CD4-positive, alpha-beta memory T cell (primary cell): ENCODE measurements around the gene ELF2. TPM values are rescaled to one million over a fixed set of nuclear protein-coding genes. Genes with fewer than 3 reads are reported as not detected.

Experiments
- CTCF ChIA-PET: fragments of 350-600 bp; sonication (Branson Sonifier 250); formaldehyde crosslinking; loops from one replicate; lab custom pipeline; 2021; ENCODE audit warnings: inconsistent platforms; ENCODE audit not compliant: partially characterized antibody; lab: Charles Lee
- POLR2A ChIA-PET: fragments of 350-600 bp; sonication (Branson Sonifier 250); formaldehyde crosslinking; loops from one replicate; lab custom pipeline; 2021; ENCODE audit not compliant: partially characterized antibody; lab: Charles Lee
- DNase-seq, 5 donors: peaks; one replicate each; pipeline versions ENCODE4 v3.0.0 to v3.0.0-alpha.2; 2020 to 2022; ENCODE audit warnings: mixed read lengths in 1 of 5
- H3K27ac ChIP-seq: one replicate; pipeline ENCODE4 v1.7.0; 2013; ENCODE audit warnings: low read depth, low read length
- H3K27me3 ChIP-seq: 2 replicates; pipeline ENCODE4 v1.7.0; 2013; ENCODE audit warnings: mild to moderate bottlenecking, low read length, moderate library complexity; ENCODE audit not compliant: insufficient read depth
- H3K36me3 ChIP-seq: 2 replicates; pipeline ENCODE4 v1.7.0; 2013; ENCODE audit warnings: mild to moderate bottlenecking, low read length, moderate library complexity; ENCODE audit not compliant: insufficient read depth
- H3K4me1 ChIP-seq: 2 replicates; pipeline ENCODE4 v1.7.0; 2013; ENCODE audit warnings: mild to moderate bottlenecking, low read length, moderate library complexity; ENCODE audit not compliant: insufficient read depth
- H3K4me3 ChIP-seq, 2 donors: one replicate each; pipeline ENCODE4 v1.7.0; 2013; ENCODE audit warnings: low read length in 2 of 2, mild to moderate bottlenecking in 1 of 2
- H3K9me3 ChIP-seq, 2 donors: one replicate each; pipeline ENCODE4 v1.7.0; 2013; ENCODE audit warnings: low read length in 2 of 2, control low read depth in 1 of 2; ENCODE audit not compliant: control insufficient read depth in 1 of 2
- H3K27ac Mint-ChIP-seq, 7 donors: one replicate each; pipeline ENCODE4 v1.8.0; 2020 to 2021; ENCODE audit warnings: mixed read lengths in 7 of 7, mild to moderate bottlenecking in 6 of 7, inconsistent platforms in 3 of 7, moderate library complexity in 3 of 7
- H3K27me3 Mint-ChIP-seq, 2 donors: one replicate each; pipeline ENCODE4 v1.8.0; 2020 to 2021; ENCODE audit warnings: mixed read lengths in 2 of 2
- H3K36me3 Mint-ChIP-seq, 2 donors: one replicate each; pipeline ENCODE4 v1.8.0; 2020 to 2021; ENCODE audit warnings: mixed read lengths in 2 of 2, inconsistent platforms in 1 of 2, mild to moderate bottlenecking in 1 of 2
- H3K4me1 Mint-ChIP-seq, 4 donors: one replicate each; pipeline ENCODE4 v1.8.0; 2020 to 2021; ENCODE audit warnings: mixed read lengths in 4 of 4, mild to moderate bottlenecking in 1 of 4
- H3K4me3 Mint-ChIP-seq, 8 donors: one replicate each; pipeline ENCODE4 v1.8.0; 2020 to 2021; ENCODE audit warnings: mixed read lengths in 8 of 8, mild to moderate bottlenecking in 7 of 8, moderate library complexity in 6 of 8, inconsistent platforms in 3 of 8
- H3K9me3 Mint-ChIP-seq, 8 donors: one replicate each; pipeline ENCODE4 v1.8.0; 2020 to 2021; ENCODE audit warnings: mixed read lengths in 8 of 8, mild to moderate bottlenecking in 5 of 8, inconsistent platforms in 3 of 8, moderate library complexity in 1 of 8
- intact Hi-C: fragments of 100-400 bp; cut with micrococcal nuclease; formaldehyde crosslinking; loops from one replicate; pipeline ENCODE4 v1.15.1; 2023
- polyA plus RNA-seq, 2 donors: library from polyadenylated mRNA; unstranded; fragments of 300-500 nt; fragmentation: Illumina TruSeq; gene quantifications; one replicate each; pipeline ENCODE4 v1.2.3, GENCODE V29; 2021
- total RNA-seq, 2 experiments: library from RNA; stranded (reverse); gene quantifications; one replicate each; pipeline ENCODE4 v1.2.3, GENCODE V29; 2021

Gene ELF2
- total and polyA plus RNA-seq, 4 experiments from 2014 or later: 27.4 to 81.4 (median 57.4) TPM

- H3K4me1 Mint-ChIP-seq: peaks cover 8 to 16% (median 13%) of the 10 kb centered on the region in 4 donors
- intact Hi-C loops: no loop called here
These were observed 22.0 kb downstream of the ELF2 start for GRCh38 chr4:139154952-139155557.

GRCh38 chr4:139154538-139154937 lies 22.5 kb downstream of the ELF2 start:
- Histone ChIP-seq H3K36me3 (no peaks in the 10 kb centered on the region), H3K4me1 (no peaks in the 10 kb centered on the region), H3K4me3 (no peak overlapping the region), H3K27ac (no peak overlapping the region), H3K9me3 (no peaks in the 10 kb centered on the region), H3K27me3 (no peaks in the 10 kb centered on the region)
- Mint-ChIP-seq H3K4me1 (peaks cover 8 to 16% (median 12%) of the 10 kb centered on the region in 4 donors), H3K27ac (peak overlapping the region in 3 of 7 donors; percentile 3 to 38 (median 26)), H3K36me3 (peaks cover under 1 to 14% of the 10 kb centered on the region in 2 donors), H3K9me3 (no peaks in the 10 kb centered on the region), H3K4me3 (no peak overlapping the region), H3K27me3 (no peaks in the 10 kb centered on the region)
- CTCF ChIA-PET: interaction anchor here (0.6 to 1.4 kb wide), 3 partner anchors 13 to 124 kb away, joined by 3 to 4 read pairs (median 4); no protein-coding TSS in a partner anchor
- no peak for DNase-seq
- intact Hi-C loops: no loop called here
- POLR2A ChIA-PET: interaction anchor here (1.1 kb wide), 1 partner anchor 23 kb away, joined by 3 read pairs; the partner anchor contains the start of gene ELF2

More at GRCh38 chr4:139154952-139155557, 22.0 kb downstream of the ELF2 start:
- ChIA-PET CTCF (interaction anchor here (0.6 to 1.2 kb wide), 3 partner anchors 13 to 49 kb away, joined by 3 to 4 read pairs (median 3); no protein-coding TSS in a partner anchor), POLR2A (interaction anchor here (0.7 to 1.1 kb wide), 2 partner anchors 22 kb away, joined by 3 to 5 read pairs; partner anchors contain the start of gene ELF2)
- H3K9me3 ChIP-seq: no peaks in the 10 kb centered on the region
- Mint-ChIP-seq H3K36me3 (peaks cover 4 to 14% of the 10 kb centered on the region in 2 donors), H3K9me3 (no peaks in the 10 kb centered on the region), H3K27me3 (no peaks in the 10 kb centered on the region), H3K27ac (peak overlapping the region in 1 of 7 donors; percentile 38), H3K4me3 (no peak overlapping the region)
- H3K27ac ChIP-seq: no peak overlapping the region
- DNase-seq: no peak
- H3K4me3 ChIP-seq: no peak overlapping the region
- H3K36me3 ChIP-seq: no peaks in the 10 kb centered on the region
- no peaks in the 10 kb centered on the region for H3K27me3 ChIP-seq
- no peaks in the 10 kb centered on the region for H3K4me1 ChIP-seq

GRCh38 chr4:139154134-139154421 lies 22.9 kb downstream of the ELF2 start:
- no peaks in the 10 kb centered on the region for H3K36me3 ChIP-seq
- intact Hi-C loops: no loop called here
- Mint-ChIP-seq H3K4me1 (peaks cover 8 to 16% (median 11%) of the 10 kb centered on the region in 4 donors), H3K4me3 (no peak overlapping the region), H3K36me3 (peaks cover 0 to 11% of the 10 kb centered on the region in 2 donors), H3K27me3 (no peaks in the 10 kb centered on the region), H3K9me3 (no peaks in the 10 kb centered on the region), H3K27ac (peak overlapping the region in 1 of 7 donors; percentile 22)
- no peak overlapping the region for H3K27ac ChIP-seq
- ChIA-PET POLR2A (interaction anchor here (1.1 kb wide), 1 partner anchor 23 kb away, joined by 3 read pairs; the partner anchor contains the start of gene ELF2), CTCF (interaction anchor here (0.8 to 1.4 kb wide), 2 partner anchors 12 to 123 kb away, joined by 3 to 4 read pairs; no protein-coding TSS in a partner anchor)
- no peaks in the 10 kb centered on the region for H3K4me1 ChIP-seq
- H3K4me3 ChIP-seq: no peak overlapping the region
- H3K9me3 ChIP-seq: no peaks in the 10 kb centered on the region
- H3K27me3 ChIP-seq: no peaks in the 10 kb centered on the region
- DNase-seq: no peak

- ChIA-PET POLR2A (interaction anchor here (1.1 kb wide), 1 partner anchor 24 kb away, joined by 3 read pairs; the partner anchor contains the start of gene ELF2), CTCF (interaction anchor here (1.4 kb wide), 1 partner anchor 123 kb away, joined by 4 read pairs; no protein-coding TSS in a partner anchor)
- no peak for DNase-seq
- Mint-ChIP-seq H3K4me3 (no peak overlapping the region), H3K9me3 (no peaks in the 10 kb centered on the region), H3K36me3 (peaks cover under 1 to 8% of the 10 kb centered on the region in 2 donors), H3K27me3 (no peaks in the 10 kb centered on the region), H3K27ac (peak overlapping the region in 1 of 7 donors; percentile 52), H3K4me1 (peaks cover 8 to 18% (median 11%) of the 10 kb centered on the region in 4 donors)
- no peaks in the 10 kb centered on the region for H3K36me3 ChIP-seq
- no peaks in the 10 kb centered on the region for H3K4me1 ChIP-seq
- no peak overlapping the region for H3K27ac ChIP-seq
- no peaks in the 10 kb centered on the region for H3K27me3 ChIP-seq
- intact Hi-C loops: no loop called here
- H3K9me3 ChIP-seq: no peaks in the 10 kb centered on the region
- no peak overlapping the region for H3K4me3 ChIP-seq
These were observed 23.4 kb downstream of the ELF2 start for GRCh38 chr4:139153411-139154133.

- no peak for DNase-seq
- Mint-ChIP-seq H3K4me3 (no peak overlapping the region), H3K36me3 (peaks cover under 1 to 5% of the 10 kb centered on the region in 2 donors), H3K27ac (no peak overlapping the region), H3K4me1 (peaks cover 6 to 22% (median 13%) of the 10 kb centered on the region in 4 donors), H3K9me3 (peaks cover 0 to under 1% (median 0%) of the 10 kb centered on the region in 8 donors), H3K27me3 (no peaks in the 10 kb centered on the region)
- ChIA-PET CTCF (interaction anchor here (0.6 kb wide), 1 partner anchor 16 kb away, joined by 4 read pairs; no protein-coding TSS in a partner anchor), POLR2A (no interaction called here)
- Histone ChIP-seq H3K4me3 (no peak overlapping the region), H3K4me1 (no peaks in the 10 kb centered on the region), H3K27me3 (no peaks in the 10 kb centered on the region), H3K9me3 (no peaks in the 10 kb centered on the region), H3K36me3 (no peaks in the 10 kb centered on the region), H3K27ac (no peak overlapping the region)
- intact Hi-C loops: no loop called here
These were observed 24.8 kb downstream of the ELF2 start for GRCh38 chr4:139152249-139152648.

GRCh38 chr4:139146926-139147629 lies 29.9 kb downstream of the ELF2 start:
- no peaks in the 10 kb centered on the region for H3K27me3 ChIP-seq
- ChIA-PET POLR2A (no interaction called here), CTCF (no interaction called here)
- H3K4me3 ChIP-seq: no peak overlapping the region
- peaks cover 15 to 18% of the 10 kb centered on the region in 2 donors for H3K36me3 Mint-ChIP-seq
- peaks cover 2 to 17% (median 7%) of the 10 kb centered on the region in 8 donors for H3K9me3 Mint-ChIP-seq
- DNase-seq: no peak
- H3K27ac ChIP-seq: no peak overlapping the region
- no peaks in the 10 kb centered on the region for H3K36me3 ChIP-seq
- H3K4me1 ChIP-seq: peaks cover 22% of the 10 kb centered on the region
- no peaks in the 10 kb centered on the region for H3K9me3 ChIP-seq
- intact Hi-C loops: no loop called here
- H3K27ac Mint-ChIP-seq: no peak overlapping the region
- H3K27me3 Mint-ChIP-seq: no peaks in the 10 kb centered on the region
- no peak overlapping the region for H3K4me3 Mint-ChIP-seq
- peaks cover 12 to 47% (median 33%) of the 10 kb centered on the region in 4 donors for H3K4me1 Mint-ChIP-seq
